MM.1S (cell line): Measurements from ENCODE around the gene TTYH2.

Experiments used
- DNase-seq: peaks from one replicate; pipeline ENCODE4 v3.0.0-alpha.2; 2015
- H2AFZ ChIP-seq: fragments of 300-600 bp; sonication (generic); 2 replicates; pipeline ENCODE4 v1.6.0; 2016; ENCODE audit warnings: antibody characterized with exemption, low read length
- H3F3A ChIP-seq: fragments of 300-600 bp; sonication (generic); 2 replicates; pipeline ENCODE4 v1.6.1; 2016; ENCODE audit warnings: mild to moderate bottlenecking, antibody characterized with exemption, low read length, moderate library complexity, mixed read lengths; ENCODE audit not compliant: insufficient read depth
- H3K27ac ChIP-seq: fragments of 300-600 bp; sonication (generic); 2 replicates; pipeline ENCODE4 v1.5.1; 2016; ENCODE audit warnings: mild to moderate bottlenecking, low read length
- H3K27me3 ChIP-seq: fragments of 300-600 bp; sonication (generic); replicated peaks from 2 replicates; pipeline ENCODE4 v1.6.0; 2016; ENCODE audit warnings: low read length; ENCODE audit not compliant: insufficient read depth
- H3K36me3 ChIP-seq: fragments of 300-600 bp; sonication (generic); replicated peaks from 2 replicates; pipeline ENCODE4 v1.6.1; 2016; ENCODE audit warnings: mild to moderate bottlenecking, low read length, mixed read lengths; ENCODE audit not compliant: insufficient read depth
- H3K4me1 ChIP-seq: fragments of 300-600 bp; sonication (generic); 2 replicates; pipeline ENCODE4 v1.6.1; 2016; ENCODE audit warnings: low read length, mixed read lengths
- H3K4me2 ChIP-seq: fragments of 300-600 bp; sonication (generic); 2 replicates; pipeline ENCODE4 v1.6.0; 2016; ENCODE audit warnings: low read depth, low read length
- H3K4me3 ChIP-seq: fragments of 300-600 bp; sonication (generic); 2 replicates; pipeline ENCODE4 v1.5.1; 2016; ENCODE audit warnings: low read length, mixed read lengths
- H3K79me2 ChIP-seq: fragments of 300-600 bp; sonication (generic); 2 replicates; pipeline ENCODE4 v1.6.1; 2016; ENCODE audit warnings: mixed run types, low read length, mixed read lengths
- H3K9ac ChIP-seq: fragments of 300-600 bp; sonication (generic); 2 replicates; pipeline ENCODE4 v1.6.1; 2016; ENCODE audit warnings: low read length, mixed read lengths
- H3K9me2 ChIP-seq: fragments of 300-600 bp; sonication (generic); replicated peaks from 2 replicates; pipeline ENCODE4 v1.6.1; 2016; ENCODE audit warnings: mild to moderate bottlenecking, low read length, mixed read lengths; ENCODE audit not compliant: insufficient read depth
- H3K9me3 ChIP-seq: fragments of 300-600 bp; sonication (generic); replicated peaks from 2 replicates; pipeline ENCODE4 v1.6.1; 2016; ENCODE audit warnings: mild to moderate bottlenecking, low read length, mixed read lengths; ENCODE audit not compliant: insufficient read depth
- H4K20me1 ChIP-seq: fragments of 300-600 bp; sonication (generic); 2 replicates; pipeline ENCODE4 v1.6.1; 2016; ENCODE audit warnings: mild to moderate bottlenecking, low read length, moderate library complexity, mixed read lengths; ENCODE audit not compliant: insufficient read depth
- EZH2 ChIP-seq: fragments of 300-600 bp; sonication (generic); optimal IDR thresholded peaks from 2 replicates; pipeline ENCODE3; 2017; ENCODE audit warnings: low read depth, mild to moderate bottlenecking, antibody characterized with exemption, low read length, mixed read lengths
- EZH2phosphoT487 ChIP-seq: fragments of 300-600 bp; sonication (generic); IDR thresholded peaks from 2 replicates; pipeline ENCODE4 v1.6.1; 2018; ENCODE audit warnings: antibody characterized with exemption, low read length
- TF ChIP-seq, protein P1 (sequence below): fragments of 300-600 bp; sonication (generic); IDR thresholded peaks from 2 replicates; pipeline ENCODE4 v1.5.1; 2016; ENCODE audit warnings: antibody characterized with exemption, low read length, mixed read lengths

Gene TTYH2

DNA sequence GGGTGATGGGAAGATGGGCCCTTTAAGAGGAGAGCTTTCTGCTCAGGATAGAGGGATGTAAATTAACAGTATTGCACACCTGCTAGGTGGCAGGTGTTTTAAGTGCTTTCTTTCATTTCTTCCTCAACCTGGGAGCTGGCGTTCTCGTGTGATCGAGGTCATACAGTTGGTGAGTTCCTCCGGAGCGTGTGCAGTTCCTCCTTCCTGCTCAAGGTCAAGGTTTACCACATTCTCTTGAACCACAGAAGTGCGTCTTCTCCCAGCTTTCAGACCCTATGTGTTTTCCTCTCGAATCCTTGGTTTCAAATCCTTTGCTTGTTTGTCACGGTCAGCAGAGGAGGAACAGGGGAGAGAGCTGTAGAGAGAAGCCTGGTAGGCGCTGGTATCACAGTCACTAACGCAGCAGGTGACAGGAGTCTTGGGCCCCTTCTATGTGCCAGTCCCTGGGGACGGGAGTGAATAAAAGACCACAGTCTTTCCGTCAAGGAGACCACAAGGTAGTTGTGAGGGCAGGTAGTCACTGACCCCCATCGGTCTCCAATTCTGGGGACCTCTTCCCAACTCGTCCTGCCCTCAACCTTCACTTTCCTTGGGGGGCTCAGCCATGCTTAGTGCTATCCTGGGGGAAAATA, 61.5 kb downstream of the TTYH2 start:
- DNase-seq = no peak
- Histone ChIP-seq H3K4me1 (peaks cover 7% of the 10 kb centered on the region; the same call in 1 of the 2 replicates), H3K9ac (no peak overlapping the region), H3F3A (no peaks in the 10 kb centered on the region), H2AFZ (0 out of 2 replicates have a peak overlapping the region, but pooled peaks have one; percentile 4), H3K36me3 (no peaks in the 10 kb centered on the region), H3K27me3 (peaks cover 83% of the 10 kb centered on the region), H4K20me1 (no peaks in the 10 kb centered on the region), H3K9me3 (no peaks in the 10 kb centered on the region), H3K79me2 (no peaks in the 10 kb centered on the region), H3K27ac (no peak overlapping the region), H3K9me2 (no peaks in the 10 kb centered on the region), H3K4me2 (peak overlapping the region; percentile 29), H3K4me3 (no peak overlapping the region)
- TF ChIP-seq EZH2phosphoT487 = no peak
- TF ChIP-seq, protein P1, sequence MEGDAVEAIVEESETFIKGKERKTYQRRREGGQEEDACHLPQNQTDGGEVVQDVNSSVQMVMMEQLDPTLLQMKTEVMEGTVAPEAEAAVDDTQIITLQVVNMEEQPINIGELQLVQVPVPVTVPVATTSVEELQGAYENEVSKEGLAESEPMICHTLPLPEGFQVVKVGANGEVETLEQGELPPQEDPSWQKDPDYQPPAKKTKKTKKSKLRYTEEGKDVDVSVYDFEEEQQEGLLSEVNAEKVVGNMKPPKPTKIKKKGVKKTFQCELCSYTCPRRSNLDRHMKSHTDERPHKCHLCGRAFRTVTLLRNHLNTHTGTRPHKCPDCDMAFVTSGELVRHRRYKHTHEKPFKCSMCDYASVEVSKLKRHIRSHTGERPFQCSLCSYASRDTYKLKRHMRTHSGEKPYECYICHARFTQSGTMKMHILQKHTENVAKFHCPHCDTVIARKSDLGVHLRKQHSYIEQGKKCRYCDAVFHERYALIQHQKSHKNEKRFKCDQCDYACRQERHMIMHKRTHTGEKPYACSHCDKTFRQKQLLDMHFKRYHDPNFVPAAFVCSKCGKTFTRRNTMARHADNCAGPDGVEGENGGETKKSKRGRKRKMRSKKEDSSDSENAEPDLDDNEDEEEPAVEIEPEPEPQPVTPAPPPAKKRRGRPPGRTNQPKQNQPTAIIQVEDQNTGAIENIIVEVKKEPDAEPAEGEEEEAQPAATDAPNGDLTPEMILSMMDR = no peak
- no peak for TF ChIP-seq EZH2

DNA sequence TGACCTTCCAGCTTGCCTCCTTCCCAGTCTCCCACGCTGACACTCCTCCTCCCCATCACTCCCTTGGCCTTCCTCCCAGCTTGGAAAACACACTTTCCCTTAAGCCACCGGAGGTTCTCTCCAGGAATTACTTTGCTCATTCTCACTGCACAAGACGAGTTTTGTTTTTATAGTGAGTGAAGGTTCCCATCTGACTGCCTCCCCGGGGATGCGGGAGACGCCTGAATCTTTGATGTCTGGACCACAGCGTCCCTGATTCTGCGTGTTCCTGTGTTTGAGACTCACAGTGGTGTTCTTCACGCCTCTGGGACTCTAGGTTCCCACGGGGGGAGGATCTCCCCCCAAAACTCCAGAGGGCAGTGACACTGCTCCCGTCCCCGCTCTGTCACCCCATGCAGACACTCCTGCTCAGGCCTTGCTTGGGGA, 62.7 kb downstream of the TTYH2 start:
- Histone ChIP-seq H3K79me2 (no peaks in the 10 kb centered on the region), H3K9me3 (no peaks in the 10 kb centered on the region), H3K27ac (no peak overlapping the region), H2AFZ (no peak overlapping the region), H3K36me3 (no peaks in the 10 kb centered on the region), H3K9ac (no peak overlapping the region), H3K4me1 (peaks cover 7% of the 10 kb centered on the region; the same call in 1 of the 2 replicates), H3K4me3 (no peak overlapping the region), H3F3A (no peaks in the 10 kb centered on the region), H4K20me1 (no peaks in the 10 kb centered on the region), H3K4me2 (no peak overlapping the region), H3K9me2 (no peaks in the 10 kb centered on the region), H3K27me3 (peaks cover 72% of the 10 kb centered on the region)
- TF ChIP-seq, protein P1 = no peak
- TF ChIP-seq EZH2phosphoT487 (no peak), EZH2 (no peak)
- no peak for DNase-seq

DNA sequence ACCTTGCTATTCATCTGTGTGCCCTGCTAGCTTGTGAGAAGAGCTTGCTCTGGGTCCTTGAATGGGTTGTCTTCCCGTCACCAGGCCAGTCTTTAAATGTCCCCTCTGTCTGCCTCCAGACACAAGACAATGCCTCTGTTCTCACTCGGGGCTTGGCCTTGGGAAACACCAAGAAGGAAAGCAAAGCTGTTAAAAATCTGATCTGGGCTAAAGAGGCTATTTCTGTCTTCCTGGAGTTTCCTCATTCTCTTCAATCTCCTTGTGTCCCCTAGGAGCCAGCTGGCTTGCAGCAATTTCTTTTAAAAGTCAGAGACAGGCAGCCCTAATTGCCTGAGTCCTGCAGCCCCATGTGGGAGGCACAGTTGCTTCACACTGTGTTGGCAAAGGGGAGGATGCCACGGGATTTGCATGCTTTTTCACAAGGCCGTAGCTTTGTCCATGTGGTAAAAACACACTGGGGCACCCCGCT, 63.2 kb downstream of the TTYH2 start:
- TF ChIP-seq EZH2phosphoT487 (no peak), EZH2 (no peak)
- TF ChIP-seq, protein P1 = no peak
- Histone ChIP-seq H3K4me3 (no peak overlapping the region), H4K20me1 (no peaks in the 10 kb centered on the region), H3K36me3 (no peaks in the 10 kb centered on the region), H2AFZ (no peak overlapping the region), H3K4me2 (no peak overlapping the region), H3K4me1 (peaks cover 7% of the 10 kb centered on the region; the same call in 1 of the 2 replicates), H3K79me2 (no peaks in the 10 kb centered on the region), H3K27ac (no peak overlapping the region), H3K27me3 (peaks cover 69% of the 10 kb centered on the region), H3K9ac (no peak overlapping the region), H3K9me3 (no peaks in the 10 kb centered on the region), H3F3A (no peaks in the 10 kb centered on the region), H3K9me2 (no peaks in the 10 kb centered on the region)
- no peak for DNase-seq
